GM23338 (cell line): ENCODE data around the gene HDAC9.

Experiments
- EZH2 ChIP-seq: fragments of 200-600 bp; sonication (generic); IDR thresholded peaks from one replicate; pipeline ENCODE4 v1.8.0; 2017; ENCODE audit warnings: antibody characterized with exemption, mild to moderate bottlenecking, low read depth; ENCODE audit not compliant: unreplicated experiment
- EZH2phosphoT487 ChIP-seq: fragments of 200-600 bp; sonication (generic); IDR thresholded peaks from one replicate; pipeline ENCODE4 v1.8.1; 2018; ENCODE audit warnings: antibody characterized with exemption; ENCODE audit not compliant: unreplicated experiment
- JUNB ChIP-seq: IDR thresholded peaks from one replicate; pipeline ENCODE4 v1.6.1; 2016; ENCODE audit warnings: antibody characterized with exemption; ENCODE audit not compliant: unreplicated experiment
- POLR2AphosphoS5 ChIP-seq: IDR thresholded peaks from 2 replicates; pipeline ENCODE4 v1.6.1; 2016; ENCODE audit warnings: antibody characterized with exemption, low read depth
- STAT1 ChIP-seq: IDR thresholded peaks from one replicate; pipeline ENCODE4 v1.6.1; 2016; ENCODE audit warnings: antibody characterized with exemption; ENCODE audit not compliant: unreplicated experiment
- ZNF331 ChIP-seq: fragments of 250-450 bp; sonication (Bioruptor Pico); IDR thresholded peaks from 2 replicates; pipeline ENCODE4 v1.5.0; 2020; ENCODE audit warnings: low read depth, mild to moderate bottlenecking, moderate library complexity
- TF ChIP-seq, protein P1 (sequence below), 2 experiments: fragments of 200-600 bp in 1 of 2; sonication (generic) in 1 of 2; conservative IDR thresholded peaks; 2 replicates each; pipeline versions ENCODE4 v1.5.1 to v1.6.1; 2016 to 2017; ENCODE audit warnings: antibody characterized with exemption in 2 of 2, low read depth in 2 of 2, mild to moderate bottlenecking in 2 of 2, moderate library complexity in 1 of 2
- TF ChIP-seq, protein P2 (sequence below): IDR thresholded peaks from one replicate; pipeline ENCODE4 v1.6.1; 2018; ENCODE audit warnings: antibody characterized with exemption; ENCODE audit not compliant: unreplicated experiment

DNA sequence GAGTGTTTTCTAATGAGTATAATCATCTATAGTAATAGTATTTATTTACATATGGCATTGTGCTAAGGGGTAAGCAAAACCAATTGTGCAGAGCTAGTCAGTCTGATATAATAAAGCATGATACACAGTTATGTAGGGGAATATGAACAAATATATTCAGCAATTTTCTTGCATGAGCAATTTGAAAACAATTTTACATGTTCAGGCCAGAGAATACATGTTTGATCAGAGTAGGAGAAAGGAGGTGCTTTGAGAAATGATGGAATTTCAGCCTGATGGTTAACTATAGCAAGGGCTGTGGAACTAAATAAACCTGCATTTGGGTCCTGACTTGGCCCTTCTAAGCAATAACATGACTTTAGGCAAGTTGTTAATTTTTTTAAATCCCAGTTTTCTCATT, 407.3 kb downstream of the HDAC9 start:
- TF ChIP-seq, protein P1, sequence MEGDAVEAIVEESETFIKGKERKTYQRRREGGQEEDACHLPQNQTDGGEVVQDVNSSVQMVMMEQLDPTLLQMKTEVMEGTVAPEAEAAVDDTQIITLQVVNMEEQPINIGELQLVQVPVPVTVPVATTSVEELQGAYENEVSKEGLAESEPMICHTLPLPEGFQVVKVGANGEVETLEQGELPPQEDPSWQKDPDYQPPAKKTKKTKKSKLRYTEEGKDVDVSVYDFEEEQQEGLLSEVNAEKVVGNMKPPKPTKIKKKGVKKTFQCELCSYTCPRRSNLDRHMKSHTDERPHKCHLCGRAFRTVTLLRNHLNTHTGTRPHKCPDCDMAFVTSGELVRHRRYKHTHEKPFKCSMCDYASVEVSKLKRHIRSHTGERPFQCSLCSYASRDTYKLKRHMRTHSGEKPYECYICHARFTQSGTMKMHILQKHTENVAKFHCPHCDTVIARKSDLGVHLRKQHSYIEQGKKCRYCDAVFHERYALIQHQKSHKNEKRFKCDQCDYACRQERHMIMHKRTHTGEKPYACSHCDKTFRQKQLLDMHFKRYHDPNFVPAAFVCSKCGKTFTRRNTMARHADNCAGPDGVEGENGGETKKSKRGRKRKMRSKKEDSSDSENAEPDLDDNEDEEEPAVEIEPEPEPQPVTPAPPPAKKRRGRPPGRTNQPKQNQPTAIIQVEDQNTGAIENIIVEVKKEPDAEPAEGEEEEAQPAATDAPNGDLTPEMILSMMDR (conservative IDR thresholded peaks at IDR 0.05; ENCODE audit: low read depth in 2 of 2): no peak
- TF ChIP-seq JUNB (no peak), EZH2 (no peak), ZNF331 (CRISPR knock-in tag) (no peak), POLR2AphosphoS5 (no peak), EZH2phosphoT487 (no peak), STAT1 (no peak)
- TF ChIP-seq, protein P2, sequence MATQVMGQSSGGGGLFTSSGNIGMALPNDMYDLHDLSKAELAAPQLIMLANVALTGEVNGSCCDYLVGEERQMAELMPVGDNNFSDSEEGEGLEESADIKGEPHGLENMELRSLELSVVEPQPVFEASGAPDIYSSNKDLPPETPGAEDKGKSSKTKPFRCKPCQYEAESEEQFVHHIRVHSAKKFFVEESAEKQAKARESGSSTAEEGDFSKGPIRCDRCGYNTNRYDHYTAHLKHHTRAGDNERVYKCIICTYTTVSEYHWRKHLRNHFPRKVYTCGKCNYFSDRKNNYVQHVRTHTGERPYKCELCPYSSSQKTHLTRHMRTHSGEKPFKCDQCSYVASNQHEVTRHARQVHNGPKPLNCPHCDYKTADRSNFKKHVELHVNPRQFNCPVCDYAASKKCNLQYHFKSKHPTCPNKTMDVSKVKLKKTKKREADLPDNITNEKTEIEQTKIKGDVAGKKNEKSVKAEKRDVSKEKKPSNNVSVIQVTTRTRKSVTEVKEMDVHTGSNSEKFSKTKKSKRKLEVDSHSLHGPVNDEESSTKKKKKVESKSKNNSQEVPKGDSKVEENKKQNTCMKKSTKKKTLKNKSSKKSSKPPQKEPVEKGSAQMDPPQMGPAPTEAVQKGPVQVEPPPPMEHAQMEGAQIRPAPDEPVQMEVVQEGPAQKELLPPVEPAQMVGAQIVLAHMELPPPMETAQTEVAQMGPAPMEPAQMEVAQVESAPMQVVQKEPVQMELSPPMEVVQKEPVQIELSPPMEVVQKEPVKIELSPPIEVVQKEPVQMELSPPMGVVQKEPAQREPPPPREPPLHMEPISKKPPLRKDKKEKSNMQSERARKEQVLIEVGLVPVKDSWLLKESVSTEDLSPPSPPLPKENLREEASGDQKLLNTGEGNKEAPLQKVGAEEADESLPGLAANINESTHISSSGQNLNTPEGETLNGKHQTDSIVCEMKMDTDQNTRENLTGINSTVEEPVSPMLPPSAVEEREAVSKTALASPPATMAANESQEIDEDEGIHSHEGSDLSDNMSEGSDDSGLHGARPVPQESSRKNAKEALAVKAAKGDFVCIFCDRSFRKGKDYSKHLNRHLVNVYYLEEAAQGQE: no peak
